ENCODE measurements around the gene MYL7.

The MYL7 gene

GRCh38 chr7:44141221-44141850 lies at the start of gene MYL7:
Gene MYL7, minus strand, starts transcription at chr7:44141332. Its CDS starts 27 bp downstream, at chr7:44141305.
- no peak within 1 kb of the TSS for H3K9ac ChIP-seq (ENCODE audit: low read length in 5 of 5)
- H3K27ac ChIP-seq (ENCODE audit: low read depth, low read length): no peak within 1 kb of the TSS
- H3K4me1 ChIP-seq (ENCODE audit: control insufficient read depth in 5 of 5, insufficient read depth in 5 of 5, low read length in 5 of 5): peaks cover 0 to 13% (median 11%) of the 10 kb centered on the region in 5 donors
- no peaks in the 10 kb centered on the region for H3K36me3 ChIP-seq (ENCODE audit: control insufficient read depth in 5 of 5, insufficient read depth in 5 of 5, low read length in 5 of 5)
- no peak within 1 kb of the TSS for H3K4me3 ChIP-seq (ENCODE audit: low read depth in 1 of 5, low read length in 5 of 5)
- H3K27me3 ChIP-seq (ENCODE audit: control insufficient read depth in 5 of 5, insufficient read depth in 4 of 5, low read length in 5 of 5): peaks cover 0 to 11% (median 5%) of the 10 kb centered on the region in 5 donors
- H3K9me3 ChIP-seq (ENCODE audit: control insufficient read depth in 5 of 5, low read length in 5 of 5): no peaks in the 10 kb centered on the region

- no peak overlapping the region for H3K4me3 ChIP-seq (ENCODE audit: low read depth in 1 of 5, low read length in 5 of 5)
Measured at GRCh38 chr7:44189993-44190872, 49.1 kb upstream of the MYL7 start.

GRCh38 chr7:44189286-44189992 lies 48.3 kb upstream of the MYL7 start, which contains the start of gene GCK:
Gene GCK, minus strand, starts transcription at chr7:44189439. Its CDS starts 486 bp downstream, at chr7:44188953.
- H3K9ac ChIP-seq (ENCODE audit: low read length in 5 of 5): no peak within 1 kb of the TSS
- no peaks in the 10 kb centered on the region for H3K36me3 ChIP-seq (ENCODE audit: control insufficient read depth in 5 of 5, insufficient read depth in 5 of 5, low read length in 5 of 5)
- no peak within 1 kb of the TSS for H3K4me3 ChIP-seq (ENCODE audit: low read depth in 1 of 5, low read length in 5 of 5)
- H3K4me1 ChIP-seq (ENCODE audit: control insufficient read depth in 5 of 5, insufficient read depth in 5 of 5, low read length in 5 of 5): no peaks in the 10 kb centered on the region
- no peak within 1 kb of the TSS for H3K27ac ChIP-seq (ENCODE audit: low read depth, low read length)
- peaks cover 0 to 20% (median 6%) of the 10 kb centered on the region in 5 donors for H3K27me3 ChIP-seq (ENCODE audit: control insufficient read depth in 5 of 5, insufficient read depth in 4 of 5, low read length in 5 of 5)
- H3K9me3 ChIP-seq (ENCODE audit: control insufficient read depth in 5 of 5, low read length in 5 of 5): no peaks in the 10 kb centered on the region

More at GRCh38 chr7:44189993-44190872, 49.1 kb upstream of the MYL7 start:
- no peaks in the 10 kb centered on the region for H3K9me3 ChIP-seq (ENCODE audit: control insufficient read depth in 5 of 5, low read length in 5 of 5)
- H3K36me3 ChIP-seq (ENCODE audit: control insufficient read depth in 5 of 5, insufficient read depth in 5 of 5, low read length in 5 of 5): no peaks in the 10 kb centered on the region
- H3K27ac ChIP-seq (ENCODE audit: low read depth, low read length): no peak overlapping the region
- peaks cover 0 to 17% (median 8%) of the 10 kb centered on the region in 5 donors for H3K27me3 ChIP-seq (ENCODE audit: control insufficient read depth in 5 of 5, insufficient read depth in 4 of 5, low read length in 5 of 5)
- H3K4me1 ChIP-seq (ENCODE audit: control insufficient read depth in 5 of 5, insufficient read depth in 5 of 5, low read length in 5 of 5): no peaks in the 10 kb centered on the region
- no peak overlapping the region for H3K9ac ChIP-seq (ENCODE audit: low read length in 5 of 5)

- Histone ChIP-seq H3K9me3 (ENCODE audit: control insufficient read depth in 5 of 5, low read length in 5 of 5) (no peaks in the 10 kb centered on the region), H3K9ac (ENCODE audit: low read length in 5 of 5) (no peak overlapping the region), H3K4me3 (ENCODE audit: low read depth in 1 of 5, low read length in 5 of 5) (no peak overlapping the region), H3K27ac (ENCODE audit: low read depth, low read length) (no peak overlapping the region), H3K36me3 (ENCODE audit: control insufficient read depth in 5 of 5, insufficient read depth in 5 of 5, low read length in 5 of 5) (no peaks in the 10 kb centered on the region), H3K4me1 (ENCODE audit: control insufficient read depth in 5 of 5, insufficient read depth in 5 of 5, low read length in 5 of 5) (no peaks in the 10 kb centered on the region), H3K27me3 (ENCODE audit: control insufficient read depth in 5 of 5, insufficient read depth in 4 of 5, low read length in 5 of 5) (peaks cover 0 to 20% (median 6%) of the 10 kb centered on the region in 5 donors)
Measured at GRCh38 chr7:44188480-44189225, 47.5 kb upstream of the MYL7 start.

GRCh38 chr7:44187636-44188416 lies 46.7 kb upstream of the MYL7 start:
- no peak overlapping the region for H3K4me3 ChIP-seq (ENCODE audit: low read depth in 1 of 5, low read length in 5 of 5)
- H3K9ac ChIP-seq (ENCODE audit: low read length in 5 of 5): no peak overlapping the region
- H3K4me1 ChIP-seq (ENCODE audit: control insufficient read depth in 5 of 5, insufficient read depth in 5 of 5, low read length in 5 of 5): no peaks in the 10 kb centered on the region
- H3K9me3 ChIP-seq (ENCODE audit: control insufficient read depth in 5 of 5, low read length in 5 of 5): peaks cover 0 to 5% (median 4%) of the 10 kb centered on the region in 5 donors
- H3K27ac ChIP-seq (ENCODE audit: low read depth, low read length): no peak overlapping the region
- peaks cover 0 to 20% (median 9%) of the 10 kb centered on the region in 5 donors for H3K27me3 ChIP-seq (ENCODE audit: control insufficient read depth in 5 of 5, insufficient read depth in 4 of 5, low read length in 5 of 5)
- H3K36me3 ChIP-seq (ENCODE audit: control insufficient read depth in 5 of 5, insufficient read depth in 5 of 5, low read length in 5 of 5): no peaks in the 10 kb centered on the region

DNA sequence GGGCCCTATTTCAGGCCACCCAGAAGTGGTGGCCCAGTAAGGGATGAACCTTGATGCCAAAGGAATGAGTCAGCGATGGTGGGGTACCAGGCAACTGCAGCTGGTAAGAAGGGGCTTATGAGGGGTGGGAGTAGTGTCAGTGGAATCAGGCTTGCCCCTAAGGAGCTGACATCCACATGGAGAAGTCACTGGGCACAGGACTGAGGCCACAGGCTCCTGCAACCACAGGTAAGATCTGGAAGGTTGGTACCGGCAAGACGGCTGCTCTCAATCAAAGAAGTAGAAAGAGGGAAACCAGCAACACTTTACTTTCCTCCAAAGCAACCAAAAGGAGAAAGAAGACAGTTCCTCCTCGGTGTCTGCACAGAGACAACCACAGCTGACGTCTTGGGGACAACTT lies 45.6 kb upstream of the MYL7 start:
- H3K27ac ChIP-seq (ENCODE audit: low read depth, low read length): no peak overlapping the region
- H3K9me3 ChIP-seq (ENCODE audit: control insufficient read depth in 5 of 5, low read length in 5 of 5): peaks cover 7 to 14% (median 14%) of the 10 kb centered on the region in 5 donors
- H3K4me1 ChIP-seq (ENCODE audit: control insufficient read depth in 5 of 5, insufficient read depth in 5 of 5, low read length in 5 of 5): no peaks in the 10 kb centered on the region
- H3K27me3 ChIP-seq (ENCODE audit: control insufficient read depth in 5 of 5, insufficient read depth in 4 of 5, low read length in 5 of 5): peaks cover 0 to 14% (median 6%) of the 10 kb centered on the region in 5 donors
- no peak overlapping the region for H3K4me3 ChIP-seq (ENCODE audit: low read depth in 1 of 5, low read length in 5 of 5)
- no peak overlapping the region for H3K9ac ChIP-seq (ENCODE audit: low read length in 5 of 5)
- H3K36me3 ChIP-seq (ENCODE audit: control insufficient read depth in 5 of 5, insufficient read depth in 5 of 5, low read length in 5 of 5): no peaks in the 10 kb centered on the region

GRCh38 chr7:44185729-44186128 lies 44.6 kb upstream of the MYL7 start:
- no peaks in the 10 kb centered on the region for H3K4me1 ChIP-seq (ENCODE audit: control insufficient read depth in 5 of 5, insufficient read depth in 5 of 5, low read length in 5 of 5)
- no peak overlapping the region for H3K27ac ChIP-seq (ENCODE audit: low read depth, low read length)
- peaks cover 7 to 15% (median 14%) of the 10 kb centered on the region in 5 donors for H3K9me3 ChIP-seq (ENCODE audit: control insufficient read depth in 5 of 5, low read length in 5 of 5)
- H3K27me3 ChIP-seq (ENCODE audit: control insufficient read depth in 5 of 5, insufficient read depth in 4 of 5, low read length in 5 of 5): peaks cover 0 to 12% (median 6%) of the 10 kb centered on the region in 5 donors
- H3K36me3 ChIP-seq (ENCODE audit: control insufficient read depth in 5 of 5, insufficient read depth in 5 of 5, low read length in 5 of 5): no peaks in the 10 kb centered on the region
- no peak overlapping the region for H3K4me3 ChIP-seq (ENCODE audit: low read depth in 1 of 5, low read length in 5 of 5)
- no peak overlapping the region for H3K9ac ChIP-seq (ENCODE audit: low read length in 5 of 5)

GRCh38 chr7:44184873-44185446 lies 43.8 kb upstream of the MYL7 start:
- Histone ChIP-seq H3K9me3 (ENCODE audit: control insufficient read depth in 5 of 5, low read length in 5 of 5) (peaks cover 7 to 15% (median 14%) of the 10 kb centered on the region in 5 donors), H3K27ac (ENCODE audit: low read depth, low read length) (no peak overlapping the region), H3K4me3 (ENCODE audit: low read depth in 1 of 5, low read length in 5 of 5) (no peak overlapping the region), H3K36me3 (ENCODE audit: control insufficient read depth in 5 of 5, insufficient read depth in 5 of 5, low read length in 5 of 5) (no peaks in the 10 kb centered on the region), H3K4me1 (ENCODE audit: control insufficient read depth in 5 of 5, insufficient read depth in 5 of 5, low read length in 5 of 5) (no peaks in the 10 kb centered on the region), H3K27me3 (ENCODE audit: control insufficient read depth in 5 of 5, insufficient read depth in 4 of 5, low read length in 5 of 5) (peaks cover 0 to 12% (median 6%) of the 10 kb centered on the region in 5 donors), H3K9ac (ENCODE audit: low read length in 5 of 5) (no peak overlapping the region)
